GM18873 (cell line): ENCODE data around the gene LMO1.

Source experiments
- ATAC-seq: cut with Tn5 transposase; IDR thresholded peaks from one replicate; pipeline ENCODE4 v1.9.1; 2021; ENCODE audit warnings: mild to moderate bottlenecking, moderate library complexity, moderate number of reproducible peaks; ENCODE audit not compliant: unreplicated experiment, low FRiP score

Gene LMO1

GRCh38 chr11:8250434-8250833 is 13.2 kb downstream of the LMO1 start:
- ATAC-seq = no peak

GRCh38 chr11:8249482-8249881 is 14.2 kb downstream of the LMO1 start:
- no peak for ATAC-seq

- ATAC-seq = no peak
These were observed 14.9 kb downstream of the LMO1 start for GRCh38 chr11:8248786-8249185.

GRCh38 chr11:8247312-8247711 is 16.4 kb downstream of the LMO1 start:
- ATAC-seq = no peak

GRCh38 chr11:8243458-8243857 is 20.2 kb downstream of the LMO1 start:
- ATAC-seq = no peak

GRCh38 chr11:8242499-8243280 is 21.0 kb downstream of the LMO1 start:
- ATAC-seq = no peak

- ATAC-seq = no peak
These were observed 21.6 kb downstream of the LMO1 start for GRCh38 chr11:8242118-8242475.

- ATAC-seq = no peak
These were observed 22.1 kb downstream of the LMO1 start for GRCh38 chr11:8241373-8242117.

GRCh38 chr11:8239536-8240228 is 24.0 kb downstream of the LMO1 start:
- ATAC-seq = no peak

- no peak for ATAC-seq
These were observed 24.6 kb downstream of the LMO1 start for GRCh38 chr11:8239040-8239439.

- ATAC-seq = no peak
These were observed 26.2 kb downstream of the LMO1 start for GRCh38 chr11:8237453-8237852.

- ATAC-seq = no peak
These were observed 27.8 kb downstream of the LMO1 start for GRCh38 chr11:8235925-8236324.

GRCh38 chr11:8234910-8235309 is 28.8 kb downstream of the LMO1 start:
- ATAC-seq = no peak

GRCh38 chr11:8234425-8234821 is 29.3 kb downstream of the LMO1 start:
- no peak for ATAC-seq

GRCh38 chr11:8233691-8234424 is 29.8 kb downstream of the LMO1 start:
- no peak for ATAC-seq

- no peak for ATAC-seq
These were observed 30.6 kb downstream of the LMO1 start for GRCh38 chr11:8232849-8233606.

GRCh38 chr11:8232414-8232813 is 31.3 kb downstream of the LMO1 start:
- no peak for ATAC-seq

GRCh38 chr11:8231979-8232378 is 31.7 kb downstream of the LMO1 start:
- no peak for ATAC-seq

- no peak for ATAC-seq
These were observed 32.5 kb downstream of the LMO1 start for GRCh38 chr11:8230921-8231847.
